Measurements from ENCODE around the gene BBS2. TPM values are rescaled to one million over a fixed set of nuclear protein-coding genes. Genes with fewer than 3 reads are reported as not detected.

Gene BBS2
- total RNA-seq, 4 donors from 2014 or later: 29.4 to 51.2 (median 45.5) TPM

DNA sequence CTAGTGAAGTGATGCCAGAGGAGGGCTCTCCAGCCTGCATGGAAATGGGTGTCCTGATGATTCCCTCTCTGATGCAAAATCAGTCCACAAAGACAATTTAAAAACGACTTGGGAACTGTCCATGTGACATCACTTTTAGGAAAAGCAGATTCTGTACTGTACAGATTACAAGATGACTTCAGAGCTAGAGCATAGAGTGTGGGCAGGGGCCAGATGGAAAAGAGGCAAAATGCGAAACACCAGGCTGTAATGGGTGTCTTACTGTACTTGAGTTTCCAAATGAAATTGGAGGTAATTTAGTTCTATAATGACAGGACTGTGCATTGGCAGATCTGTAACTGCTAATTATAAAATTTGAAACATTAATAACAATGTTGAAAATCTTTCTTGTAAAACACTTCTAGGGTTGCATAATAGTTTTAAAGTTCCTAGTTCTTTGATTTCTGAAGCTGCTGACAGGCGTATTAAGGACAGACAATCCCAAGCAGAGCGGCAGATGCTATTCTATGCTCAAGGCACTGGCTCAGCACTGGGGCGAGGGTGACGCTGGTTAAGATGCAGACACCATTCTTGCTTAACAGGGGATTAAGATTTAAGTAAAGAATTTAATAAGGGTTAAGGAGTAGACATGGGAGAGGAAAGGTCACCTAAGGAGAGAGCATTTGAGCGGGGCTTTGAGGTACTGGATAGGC lies 38.9 kb downstream of the BBS2 start:
- 83 to 87% methylated on average over 6 to 7 of the region's 7 CpGs for WGBS, 2 donors (ENCODE audit: low coverage in 1 of 2)
- Histone ChIP-seq H3K9me3 (no peaks in the 10 kb centered on the region), H3K36me3 (peaks cover 0 to 98% of the 10 kb centered on the region in 2 donors), H3K4me3 (no peak overlapping the region), H3K27me3 (no peaks in the 10 kb centered on the region), H3K4me1 (no peaks in the 10 kb centered on the region), H3K27ac (no peak overlapping the region)
- no peak for TF ChIP-seq EP300 (IDR thresholded peaks at IDR 0.05)
- no peak for TF ChIP-seq POLR2AphosphoS5 (IDR thresholded peaks at IDR 0.05)
- no peak for TF ChIP-seq POLR2A (IDR thresholded peaks at IDR 0.05)
- TF ChIP-seq, protein P1, sequence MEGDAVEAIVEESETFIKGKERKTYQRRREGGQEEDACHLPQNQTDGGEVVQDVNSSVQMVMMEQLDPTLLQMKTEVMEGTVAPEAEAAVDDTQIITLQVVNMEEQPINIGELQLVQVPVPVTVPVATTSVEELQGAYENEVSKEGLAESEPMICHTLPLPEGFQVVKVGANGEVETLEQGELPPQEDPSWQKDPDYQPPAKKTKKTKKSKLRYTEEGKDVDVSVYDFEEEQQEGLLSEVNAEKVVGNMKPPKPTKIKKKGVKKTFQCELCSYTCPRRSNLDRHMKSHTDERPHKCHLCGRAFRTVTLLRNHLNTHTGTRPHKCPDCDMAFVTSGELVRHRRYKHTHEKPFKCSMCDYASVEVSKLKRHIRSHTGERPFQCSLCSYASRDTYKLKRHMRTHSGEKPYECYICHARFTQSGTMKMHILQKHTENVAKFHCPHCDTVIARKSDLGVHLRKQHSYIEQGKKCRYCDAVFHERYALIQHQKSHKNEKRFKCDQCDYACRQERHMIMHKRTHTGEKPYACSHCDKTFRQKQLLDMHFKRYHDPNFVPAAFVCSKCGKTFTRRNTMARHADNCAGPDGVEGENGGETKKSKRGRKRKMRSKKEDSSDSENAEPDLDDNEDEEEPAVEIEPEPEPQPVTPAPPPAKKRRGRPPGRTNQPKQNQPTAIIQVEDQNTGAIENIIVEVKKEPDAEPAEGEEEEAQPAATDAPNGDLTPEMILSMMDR (IDR thresholded peaks at IDR 0.05): no peak
- no peak for ATAC-seq

DNA sequence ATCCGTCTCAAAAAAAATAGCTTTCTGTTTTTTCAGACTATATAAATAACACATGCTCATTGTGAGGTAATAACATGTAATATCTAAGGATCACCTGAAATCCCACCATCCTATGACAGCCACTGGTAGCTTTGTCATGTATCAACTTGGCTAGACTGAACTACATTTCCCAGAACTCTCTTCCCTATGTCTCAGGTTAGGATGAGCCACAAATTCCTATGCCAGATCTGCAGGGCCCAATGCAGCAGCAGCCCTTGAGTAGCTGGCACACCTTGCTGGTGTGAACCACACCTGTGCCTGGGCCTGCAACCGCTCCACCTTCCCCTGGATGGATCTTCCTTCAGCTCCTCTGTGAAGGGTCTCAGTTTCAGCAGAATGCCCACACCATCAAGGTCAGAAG lies 40.4 kb downstream of the BBS2 start:
- Histone ChIP-seq H3K27me3 (no peaks in the 10 kb centered on the region), H3K9me3 (no peaks in the 10 kb centered on the region), H3K27ac (no peak overlapping the region), H3K36me3 (peaks cover 7 to 98% of the 10 kb centered on the region in 2 donors), H3K4me1 (no peaks in the 10 kb centered on the region), H3K4me3 (no peak overlapping the region)
- no peak for ATAC-seq
- no peak for TF ChIP-seq EP300 (IDR thresholded peaks at IDR 0.05)
- WGBS, 2 donors (ENCODE audit: low coverage in 1 of 2): 89 to 100% methylated on average over 2 of the region's 2 CpGs

- ATAC-seq: no peak
- no peak for TF ChIP-seq POLR2AphosphoS5 (IDR thresholded peaks at IDR 0.05)
- TF ChIP-seq, protein P1 (IDR thresholded peaks at IDR 0.05): no peak
- TF ChIP-seq EP300 (IDR thresholded peaks at IDR 0.05): no peak
- TF ChIP-seq POLR2A (IDR thresholded peaks at IDR 0.05): no peak
- WGBS, 2 donors (ENCODE audit: low coverage in 1 of 2): 43 to 83% methylated on average over 1 to 2 of the region's 2 CpGs
- Histone ChIP-seq H3K36me3 (peaks cover 7 to 98% of the 10 kb centered on the region in 2 donors), H3K27me3 (no peaks in the 10 kb centered on the region), H3K27ac (no peak overlapping the region), H3K4me1 (no peaks in the 10 kb centered on the region), H3K4me3 (no peak overlapping the region), H3K9me3 (no peaks in the 10 kb centered on the region)
Observed at GRCh38 chr16:56478281-56479049, 41.4 kb downstream of the BBS2 start.

DNA sequence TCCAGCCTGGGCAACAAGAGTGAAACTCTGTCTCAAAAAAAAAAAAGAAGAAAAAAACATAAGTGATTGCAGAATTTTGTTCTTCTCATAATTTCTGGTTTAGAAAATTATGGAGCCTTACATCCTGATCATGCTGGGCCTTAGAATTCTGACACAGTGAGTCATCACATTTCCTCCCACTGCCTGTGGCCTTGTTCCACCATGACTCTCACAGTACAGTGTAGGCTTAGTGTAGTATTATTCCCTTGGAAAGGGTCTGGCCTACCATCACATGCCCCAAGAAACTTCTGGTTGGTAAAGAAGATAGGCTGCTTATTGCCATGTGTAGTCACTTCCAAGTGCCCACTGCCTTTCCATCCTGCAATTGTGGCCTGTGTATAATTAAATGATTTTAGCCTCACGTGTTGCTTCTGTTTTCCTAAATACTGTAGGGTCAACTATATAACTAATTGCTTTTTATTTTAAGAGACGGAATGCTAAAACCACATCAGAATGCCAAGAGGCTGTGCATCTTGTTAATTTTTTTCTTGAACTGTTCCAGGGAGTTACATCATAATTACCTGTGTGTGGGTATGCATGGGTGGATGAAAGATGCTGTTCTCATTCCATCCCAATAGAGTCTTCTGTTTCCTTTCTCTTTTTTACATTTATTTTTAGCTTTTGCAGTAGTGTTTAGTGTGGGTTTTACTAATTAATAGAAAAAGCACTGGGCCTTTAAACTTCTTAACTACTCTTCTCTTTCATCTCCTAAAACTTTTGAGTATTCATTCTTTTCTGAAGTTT lies 42.5 kb downstream of the BBS2 start:
- Histone ChIP-seq H3K27me3 (no peaks in the 10 kb centered on the region), H3K4me3 (no peak overlapping the region), H3K4me1 (no peaks in the 10 kb centered on the region), H3K9me3 (no peaks in the 10 kb centered on the region), H3K27ac (no peak overlapping the region), H3K36me3 (peaks cover 7 to 98% of the 10 kb centered on the region in 2 donors)
- 80 to 84% methylated on average over 2 of the region's 2 CpGs for WGBS, 2 donors (ENCODE audit: low coverage in 1 of 2)
- ATAC-seq: no peak
- TF ChIP-seq EP300 (IDR thresholded peaks at IDR 0.05): no peak
- no peak for TF ChIP-seq POLR2AphosphoS5 (IDR thresholded peaks at IDR 0.05)
- TF ChIP-seq, protein P1 (IDR thresholded peaks at IDR 0.05): no peak
- no peak for TF ChIP-seq POLR2A (IDR thresholded peaks at IDR 0.05)

- Histone ChIP-seq H3K36me3 (peaks cover 9 to 98% of the 10 kb centered on the region in 2 donors), H3K27ac (no peak overlapping the region), H3K9me3 (no peaks in the 10 kb centered on the region), H3K27me3 (no peaks in the 10 kb centered on the region), H3K4me1 (no peaks in the 10 kb centered on the region), H3K4me3 (no peak overlapping the region)
- no peak for ATAC-seq
- TF ChIP-seq POLR2AphosphoS5 (IDR thresholded peaks at IDR 0.05) (no peak), EP300 (IDR thresholded peaks at IDR 0.05) (no peak), POLR2A (IDR thresholded peaks at IDR 0.05) (no peak)
- TF ChIP-seq, protein P1 (IDR thresholded peaks at IDR 0.05): no peak
- 86 to 89% methylated on average over 2 of the region's 2 CpGs for WGBS, 2 donors (ENCODE audit: low coverage in 1 of 2)
Observed at GRCh38 chr16:56475201-56475600, 44.6 kb downstream of the BBS2 start.
